GM18511 (cell line): ENCODE measurements around the gene RASA1.
"Not testable (repeated sequence)": the region's sequence is repeated elsewhere in the genome, so short reads cannot be mapped to it uniquely, and the experiment has no call there.

Experiments used
- ATAC-seq: cut with Tn5 transposase; IDR thresholded peaks from one replicate; pipeline ENCODE4 v1.9.1; 2021; ENCODE audit warnings: mild to moderate bottlenecking, moderate library complexity; ENCODE audit not compliant: unreplicated experiment

Gene RASA1

DNA sequence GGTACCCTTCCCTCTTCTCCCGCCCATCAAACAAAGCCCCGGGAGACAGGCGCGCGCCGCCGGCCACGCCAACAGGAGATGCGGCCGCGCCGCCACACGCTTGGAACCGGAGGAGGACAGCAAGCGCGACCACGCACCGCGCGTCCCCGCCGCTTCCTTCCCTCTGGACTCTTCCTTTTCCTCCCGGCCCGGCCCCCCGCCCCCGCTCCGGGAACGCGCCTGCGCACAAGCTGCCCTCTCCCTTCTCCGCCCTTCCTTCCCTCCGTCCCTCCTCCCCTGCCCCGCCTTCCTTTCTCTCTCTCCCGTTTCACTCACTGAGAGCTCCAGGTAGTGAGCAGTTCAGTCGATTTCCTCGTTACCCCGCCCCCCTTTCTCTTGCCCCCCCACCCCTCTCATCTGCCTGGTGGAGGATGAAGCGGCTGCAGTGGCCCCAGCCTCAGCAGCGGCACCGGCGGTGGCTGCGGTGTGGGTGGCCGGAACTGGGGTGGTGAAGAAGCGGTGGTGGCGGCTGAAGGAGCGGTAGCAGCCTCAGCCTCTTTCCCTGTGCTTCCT, at the start of gene RASA1:
Gene RASA1 (plus strand): TSS at position 310 of the 552 bp plus-strand sequence. CDS start 569 bp downstream, outside the sequence.
- ATAC-seq = peak; percentile 68

DNA sequence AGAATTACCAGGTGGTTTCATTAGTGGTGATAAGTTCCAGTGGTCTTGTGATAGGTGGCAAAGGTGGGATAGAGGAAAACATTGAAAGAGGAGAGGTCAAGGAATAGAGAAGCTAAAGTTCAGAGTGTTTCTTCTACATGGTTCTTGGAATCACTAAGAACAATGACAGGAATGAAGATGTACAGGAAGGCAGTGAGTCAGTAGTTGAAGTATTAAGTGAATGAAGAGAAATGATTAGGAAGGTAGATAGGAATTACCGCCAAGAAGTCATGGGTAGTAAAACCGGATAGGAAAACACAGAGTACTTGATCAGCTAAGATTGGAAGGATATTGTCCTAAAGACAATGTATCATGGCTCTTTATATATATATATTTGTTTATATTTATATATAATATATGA, 37.9 kb upstream of the RASA1 start:
- ATAC-seq = no peak

DNA sequence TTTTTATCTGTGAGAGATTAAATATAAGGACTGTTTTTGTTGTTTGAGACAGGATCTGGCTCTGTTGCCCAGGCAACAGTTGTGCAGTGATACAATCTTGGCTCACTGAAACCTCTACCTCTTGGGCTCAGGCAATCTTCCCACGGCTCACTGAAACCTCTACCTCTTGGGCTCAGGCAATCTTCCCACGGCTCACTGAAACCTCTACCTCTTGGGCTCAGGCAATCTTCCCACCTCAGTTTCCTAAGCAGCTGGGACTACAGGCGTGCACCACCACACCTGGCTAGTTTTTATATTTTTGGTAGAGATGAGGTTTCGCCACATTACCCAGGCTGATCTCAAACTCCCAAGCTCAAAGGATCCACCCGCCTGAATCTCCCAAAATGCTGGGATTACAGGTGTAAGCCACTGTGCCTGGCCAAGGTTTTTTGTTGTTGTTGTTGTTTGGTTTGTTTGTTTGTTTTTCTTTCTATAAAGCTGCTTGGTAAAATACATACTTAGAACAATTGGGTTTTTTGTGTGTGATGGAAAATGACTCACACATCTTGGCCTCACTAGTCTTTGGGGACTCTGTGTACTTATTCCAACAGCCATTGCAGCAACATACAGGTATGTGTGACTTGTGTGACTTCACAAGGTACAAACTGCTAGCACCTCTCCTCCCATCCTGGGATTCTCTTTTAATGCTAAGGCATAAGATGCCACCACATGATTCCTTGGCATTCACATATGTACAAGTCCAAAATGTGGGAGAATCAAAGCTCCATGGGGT, 36.5 kb upstream of the RASA1 start:
- peak; percentile 90 for ATAC-seq

- ATAC-seq = peak; percentile 34
These were observed 34.5 kb upstream of the RASA1 start for GRCh38 chr5:87233143-87233542.

DNA sequence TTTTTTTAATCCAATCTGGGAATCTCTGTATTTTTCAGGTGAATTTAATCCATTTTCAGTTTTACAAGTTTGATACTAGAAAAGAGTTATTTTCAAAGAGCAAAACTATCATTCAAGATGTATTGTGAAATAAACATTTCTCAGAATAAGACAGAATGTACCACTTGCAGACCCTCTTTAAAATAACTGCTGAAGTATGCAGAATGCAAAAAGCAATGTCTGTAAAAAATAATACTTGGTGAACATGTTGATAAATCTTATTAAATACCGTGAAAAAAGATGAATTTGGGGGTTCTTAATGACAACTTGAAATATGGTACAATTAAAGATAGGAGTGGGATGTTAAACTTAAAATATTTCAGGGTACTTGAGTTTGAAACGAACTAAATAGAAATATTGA, 26.1 kb upstream of the RASA1 start:
- no peak for ATAC-seq

- ATAC-seq = peak; percentile 45
These were observed 25.4 kb upstream of the RASA1 start for GRCh38 chr5:87242242-87242641.

GRCh38 chr5:87243161-87243844, 24.4 kb upstream of the RASA1 start:
- no peak for ATAC-seq

GRCh38 chr5:87245451-87245850, 22.2 kb upstream of the RASA1 start:
- ATAC-seq = no peak

DNA sequence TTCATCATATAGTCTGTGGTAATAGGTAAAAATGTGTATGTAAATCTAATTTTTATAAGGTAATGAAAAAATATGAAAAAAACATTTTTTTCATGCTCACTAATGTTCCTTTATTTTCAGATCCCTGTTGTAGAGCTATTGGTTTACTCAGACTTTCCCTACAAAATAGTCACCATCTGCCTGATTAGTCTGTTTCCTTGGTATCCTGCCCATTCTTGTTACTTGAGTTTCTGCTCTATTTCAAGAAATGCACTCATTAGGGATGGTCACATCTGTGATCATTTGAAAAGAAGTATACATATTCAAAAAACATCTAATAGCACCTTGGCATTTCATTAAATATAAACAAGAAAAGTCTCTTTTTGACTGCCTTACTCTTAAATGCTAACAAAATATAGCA, 21.6 kb upstream of the RASA1 start:
- ATAC-seq = no peak

- no peak for ATAC-seq
These were observed 15.4 kb upstream of the RASA1 start for GRCh38 chr5:87252283-87252605.

DNA sequence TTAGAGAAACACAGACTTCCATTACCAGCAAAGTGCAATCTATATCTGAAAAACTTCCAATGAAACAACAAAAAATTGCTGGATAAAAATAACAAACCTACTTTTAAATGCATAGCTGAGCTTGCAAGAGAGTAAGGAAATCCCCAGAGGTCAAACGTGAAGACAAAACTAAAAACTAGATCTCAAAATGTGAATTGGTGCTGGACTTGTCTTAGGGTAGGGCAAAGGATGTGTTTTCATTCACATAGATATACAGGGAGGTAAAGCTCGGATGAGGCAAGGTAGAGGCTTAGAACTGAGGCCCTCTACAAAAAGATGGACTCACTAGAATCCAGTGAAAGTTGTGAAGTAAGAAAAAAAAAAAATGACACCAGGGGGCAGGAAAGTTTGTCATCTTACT, 13.6 kb upstream of the RASA1 start:
- no peak for ATAC-seq

GRCh38 chr5:87258507-87258906, 9.2 kb upstream of the RASA1 start:
- ATAC-seq = no peak

- ATAC-seq = no peak
These were observed 7.0 kb upstream of the RASA1 start for GRCh38 chr5:87260604-87261192.

GRCh38 chr5:87263498-87263897, 4.2 kb upstream of the RASA1 start:
- no peak for ATAC-seq

GRCh38 chr5:87266914-87267573, 639 bp upstream of the RASA1 start:
- ATAC-seq = peak; percentile 20

- ATAC-seq = peak; percentile 69
These were observed 665 bp downstream of the RASA1 start for GRCh38 chr5:87268126-87268969.

GRCh38 chr5:87268970-87269377, 1.3 kb downstream of the RASA1 start:
- ATAC-seq = no peak

DNA sequence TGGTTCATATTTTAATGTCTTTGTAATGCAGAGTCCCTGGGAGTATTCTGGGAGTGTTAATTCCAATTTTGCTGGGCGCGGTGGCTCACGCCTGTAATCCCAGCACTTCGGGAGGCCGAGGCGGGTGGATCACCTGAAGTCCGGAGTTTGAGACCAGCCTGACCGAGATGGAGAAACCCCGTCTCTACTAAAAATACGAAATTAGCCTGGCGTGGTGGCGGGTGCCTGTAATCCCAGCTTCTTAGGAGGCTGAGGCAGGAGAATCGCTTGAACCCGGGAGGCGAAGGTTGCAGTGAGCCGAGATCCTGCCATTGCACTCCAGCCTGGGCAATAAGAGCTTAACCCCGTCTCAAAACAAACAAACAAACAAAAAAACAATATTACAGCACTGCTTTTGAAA, 3.2 kb downstream of the RASA1 start:
- not testable (repeated sequence) for ATAC-seq

DNA sequence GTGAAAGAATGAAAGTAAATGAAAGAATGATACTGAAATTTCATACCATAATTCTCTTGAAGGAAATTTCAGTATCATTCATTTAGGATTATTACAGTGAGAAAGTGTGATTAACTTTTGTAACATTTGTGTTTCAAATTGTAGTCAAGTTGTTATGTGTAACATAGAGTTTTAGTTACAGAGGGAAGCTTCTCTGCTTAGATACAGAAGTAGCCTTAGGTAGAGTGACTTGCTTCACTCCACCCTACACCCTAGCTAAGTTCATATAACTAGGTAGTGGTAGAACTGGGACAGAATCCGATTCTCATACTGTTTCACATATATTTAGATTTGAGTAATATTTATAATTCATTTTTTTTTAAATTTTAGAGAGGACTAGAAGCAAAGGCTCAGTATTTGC, 9.0 kb downstream of the RASA1 start:
- no peak for ATAC-seq

GRCh38 chr5:87277279-87277835, 9.7 kb downstream of the RASA1 start:
- ATAC-seq = no peak
